OCI-LY3 (cell line): ENCODE data around the gene ATP7A.

Experiments
- H2AFZ ChIP-seq: fragments of 200-600, 300-600 bp; shearing (Covaris generic); 2 replicates; pipeline ENCODE4 v1.6.0; 2014; ENCODE audit warnings: antibody characterized with exemption, low read depth, low read length
- H3K27ac ChIP-seq: fragments of 200-600, 300-600 bp; sonication (generic); 2 replicates; pipeline ENCODE4 v1.5.1; 2014; ENCODE audit warnings: mild to moderate bottlenecking, low read length, moderate library complexity, mixed read lengths
- H3K27me3 ChIP-seq: fragments of 200-600, 300-600 bp; sonication (generic); 2 replicates; pipeline ENCODE4 v1.6.1; 2014; ENCODE audit warnings: low read depth, low read length, mixed read lengths
- H3K36me3 ChIP-seq: fragments of 200-600, 300-600 bp; sonication (generic); replicated peaks from 2 replicates; pipeline ENCODE3; 2014; ENCODE audit warnings: low read depth, low read length, mixed read lengths
- H3K4me1 ChIP-seq: fragments of 300-600, 200-600 bp; sonication (generic); 2 replicates; pipeline ENCODE4 v1.6.1; 2014; ENCODE audit warnings: low read length, mixed read lengths
- H3K4me2 ChIP-seq: fragments of 200-600, 300-600 bp; sonication (generic); 2 replicates; pipeline ENCODE4 v1.6.1; 2014; ENCODE audit warnings: low read length, mixed read lengths
- H3K4me3 ChIP-seq: fragments of 300-600, 200-600 bp; sonication (generic); 2 replicates; pipeline ENCODE4 v1.5.1; 2014; ENCODE audit warnings: antibody characterized with exemption, mild to moderate bottlenecking, low read length, moderate library complexity
- H3K79me2 ChIP-seq: fragments of 300-600, 200-600 bp; shearing (Covaris generic); 2 replicates; pipeline ENCODE4 v1.6.1; 2014; ENCODE audit warnings: mild to moderate bottlenecking, low read length, mixed read lengths
- H3K9ac ChIP-seq: fragments of 300-600, 200-600 bp; shearing (Covaris generic); 2 replicates; pipeline ENCODE4 v1.6.0; 2014; ENCODE audit warnings: mild to moderate bottlenecking, low read length, moderate library complexity
- H3K9me3 ChIP-seq: fragments of 200-600, 300-600 bp; shearing (Covaris generic); 2 replicates; pipeline ENCODE4 v1.6.1; 2014; ENCODE audit warnings: low read length, mixed read lengths; ENCODE audit not compliant: insufficient read depth
- H4K20me1 ChIP-seq: fragments of 200-600, 300-600 bp; sonication (generic); 2 replicates; pipeline ENCODE4 v1.6.1; 2016; ENCODE audit warnings: low read length, mixed read lengths; ENCODE audit not compliant: insufficient read depth
- EZH2phosphoT487 ChIP-seq: fragments of 200-600 bp; shearing (Covaris generic); IDR thresholded peaks from 2 replicates; pipeline ENCODE4 v1.6.1; 2018; ENCODE audit warnings: antibody characterized with exemption, mixed run types, low read depth
- TF ChIP-seq, protein P1 (sequence below): fragments of 200-600, 300-600 bp; sonication (generic); IDR thresholded peaks from 2 replicates; pipeline ENCODE4 v1.5.1; 2014; ENCODE audit warnings: antibody characterized with exemption, low read length, low read depth

Gene ATP7A

DNA sequence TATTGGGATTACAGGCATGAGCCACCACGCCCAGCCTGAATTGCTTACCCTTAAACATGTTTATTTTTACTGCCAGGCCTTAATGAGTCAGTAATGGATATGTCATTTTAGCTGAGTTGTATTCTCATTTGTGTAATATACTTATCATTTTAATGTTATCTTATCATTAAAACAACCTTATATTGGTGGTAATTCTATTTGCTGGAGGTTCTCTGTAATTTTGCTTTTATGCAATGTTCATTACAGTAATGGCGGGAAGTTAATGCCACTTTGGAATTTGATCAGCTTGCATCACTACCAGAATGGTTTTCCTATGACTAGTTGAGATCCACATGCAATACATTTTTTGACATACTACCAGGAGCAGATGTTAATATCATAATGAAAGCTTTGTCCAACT lies 65.3 kb downstream of the ATP7A start:
- Histone ChIP-seq H3K9me3 (no peaks in the 10 kb centered on the region), H3K36me3 (no peaks in the 10 kb centered on the region), H2AFZ (no peak overlapping the region), H3K4me1 (no peaks in the 10 kb centered on the region), H3K4me3 (no peak overlapping the region), H3K27ac (no peak overlapping the region), H3K4me2 (no peak overlapping the region), H3K27me3 (no peaks in the 10 kb centered on the region), H3K9ac (no peak overlapping the region), H4K20me1 (no peaks in the 10 kb centered on the region), H3K79me2 (no peaks in the 10 kb centered on the region)
- TF ChIP-seq, protein P1, sequence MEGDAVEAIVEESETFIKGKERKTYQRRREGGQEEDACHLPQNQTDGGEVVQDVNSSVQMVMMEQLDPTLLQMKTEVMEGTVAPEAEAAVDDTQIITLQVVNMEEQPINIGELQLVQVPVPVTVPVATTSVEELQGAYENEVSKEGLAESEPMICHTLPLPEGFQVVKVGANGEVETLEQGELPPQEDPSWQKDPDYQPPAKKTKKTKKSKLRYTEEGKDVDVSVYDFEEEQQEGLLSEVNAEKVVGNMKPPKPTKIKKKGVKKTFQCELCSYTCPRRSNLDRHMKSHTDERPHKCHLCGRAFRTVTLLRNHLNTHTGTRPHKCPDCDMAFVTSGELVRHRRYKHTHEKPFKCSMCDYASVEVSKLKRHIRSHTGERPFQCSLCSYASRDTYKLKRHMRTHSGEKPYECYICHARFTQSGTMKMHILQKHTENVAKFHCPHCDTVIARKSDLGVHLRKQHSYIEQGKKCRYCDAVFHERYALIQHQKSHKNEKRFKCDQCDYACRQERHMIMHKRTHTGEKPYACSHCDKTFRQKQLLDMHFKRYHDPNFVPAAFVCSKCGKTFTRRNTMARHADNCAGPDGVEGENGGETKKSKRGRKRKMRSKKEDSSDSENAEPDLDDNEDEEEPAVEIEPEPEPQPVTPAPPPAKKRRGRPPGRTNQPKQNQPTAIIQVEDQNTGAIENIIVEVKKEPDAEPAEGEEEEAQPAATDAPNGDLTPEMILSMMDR: no peak
- no peak for TF ChIP-seq EZH2phosphoT487

DNA sequence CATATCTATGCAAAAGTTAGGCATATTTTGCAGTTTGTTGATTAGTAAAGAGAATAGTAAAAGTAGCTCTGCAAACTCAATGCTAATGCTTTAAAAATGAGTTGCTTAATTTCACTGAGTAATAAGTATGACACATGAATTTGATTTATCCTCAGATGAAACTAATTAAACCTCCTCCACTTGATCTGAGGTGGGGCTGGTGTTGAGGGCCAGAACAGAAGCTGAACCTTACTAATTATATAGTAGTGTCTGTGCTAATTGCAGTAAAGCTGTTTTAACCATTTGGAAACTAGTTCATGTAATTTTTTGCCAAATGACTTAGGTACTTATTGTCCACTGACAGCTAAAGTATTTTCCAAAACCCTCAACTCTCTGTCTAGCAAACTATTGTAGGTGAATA lies 66.6 kb downstream of the ATP7A start:
- Histone ChIP-seq H3K4me1 (no peaks in the 10 kb centered on the region), H4K20me1 (no peaks in the 10 kb centered on the region), H3K4me2 (no peak overlapping the region), H3K27me3 (no peaks in the 10 kb centered on the region), H3K36me3 (no peaks in the 10 kb centered on the region), H3K9me3 (no peaks in the 10 kb centered on the region), H3K4me3 (no peak overlapping the region), H3K9ac (no peak overlapping the region), H3K79me2 (no peaks in the 10 kb centered on the region), H2AFZ (no peak overlapping the region), H3K27ac (no peak overlapping the region)
- TF ChIP-seq, protein P1: no peak
- TF ChIP-seq EZH2phosphoT487: no peak

DNA sequence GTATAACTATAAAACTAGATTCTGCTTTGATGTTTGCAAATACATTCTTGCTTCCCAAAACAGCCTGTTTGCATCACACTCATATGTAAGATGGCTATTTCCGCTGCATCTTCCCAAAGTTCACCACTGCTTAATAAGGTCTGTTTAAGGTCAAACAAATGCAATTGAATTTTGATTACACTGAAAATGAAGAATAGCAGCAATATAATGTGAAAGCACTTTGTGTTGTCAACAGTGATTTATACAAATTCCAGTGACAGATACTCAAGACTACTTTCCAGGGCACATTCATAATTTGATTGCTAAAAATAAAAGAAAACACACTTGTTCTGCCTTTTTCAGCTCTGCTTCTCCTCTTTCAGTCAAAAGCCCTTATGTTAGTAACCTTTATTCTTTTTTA lies 67.0 kb downstream of the ATP7A start:
- no peak overlapping the region for H3K9ac ChIP-seq
- no peak overlapping the region for H3K27ac ChIP-seq
- no peak overlapping the region for H3K4me3 ChIP-seq
- H3K36me3 ChIP-seq: no peaks in the 10 kb centered on the region
- TF ChIP-seq, protein P1: no peak
- TF ChIP-seq EZH2phosphoT487: no peak
- no peaks in the 10 kb centered on the region for H3K27me3 ChIP-seq
- H4K20me1 ChIP-seq: no peaks in the 10 kb centered on the region
- no peaks in the 10 kb centered on the region for H3K79me2 ChIP-seq
- no peak overlapping the region for H2AFZ ChIP-seq
- H3K4me2 ChIP-seq: no peak overlapping the region
- H3K4me1 ChIP-seq: no peaks in the 10 kb centered on the region
- H3K9me3 ChIP-seq: no peaks in the 10 kb centered on the region

DNA sequence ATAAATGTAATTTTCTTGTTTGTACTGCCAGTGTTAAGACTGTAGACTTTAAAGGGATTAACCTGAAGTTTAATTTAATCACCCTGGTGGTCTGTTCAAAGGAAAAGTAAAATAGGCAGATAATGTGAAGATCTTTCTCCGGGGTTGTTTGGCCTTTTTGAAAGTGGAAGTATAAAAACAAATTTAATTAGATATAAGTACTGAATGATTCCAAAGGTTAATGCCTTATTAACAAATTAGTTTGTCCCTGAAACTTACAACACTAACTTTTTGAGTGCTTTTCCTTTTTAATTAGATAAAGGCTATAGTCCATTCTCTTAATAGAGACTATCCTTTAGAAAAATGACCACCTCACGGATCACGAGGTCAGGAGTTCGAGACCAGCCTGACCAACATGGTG lies 69.4 kb downstream of the ATP7A start:
- Histone ChIP-seq H3K9ac (no peak overlapping the region), H3K36me3 (no peaks in the 10 kb centered on the region), H2AFZ (no peak overlapping the region), H3K27me3 (no peaks in the 10 kb centered on the region), H4K20me1 (no peaks in the 10 kb centered on the region), H3K9me3 (no peaks in the 10 kb centered on the region), H3K4me3 (no peak overlapping the region), H3K4me1 (no peaks in the 10 kb centered on the region), H3K79me2 (no peaks in the 10 kb centered on the region), H3K27ac (no peak overlapping the region), H3K4me2 (no peak overlapping the region)
- TF ChIP-seq, protein P1: no peak
- TF ChIP-seq EZH2phosphoT487: no peak
